Measurements from ENCODE around the gene TIRAP. TPM values are rescaled to one million over a fixed set of nuclear protein-coding genes. Genes with fewer than 3 reads are reported as not detected.

Gene TIRAP
- total RNA-seq, 2 donors from 2014 or later, result 19.8 to 19.9 TPM

Other genes with a start within 250 kb of the TIRAP start
- 1 to 10 TPM in 1 of 2 donors, under 1 TPM in 1; 0.59 to 2.1 TPM for gene CDON, start 220.2 kb upstream of the TIRAP start, total RNA-seq
- gene RPUSD4, start 71.4 kb upstream of the TIRAP start, total RNA-seq, result 10 to 100 TPM; 36.5 to 53.5 TPM
- 10 to 100 TPM; 13.8 to 16.9 TPM for gene FAM118B, start 71.3 kb upstream of the TIRAP start, total RNA-seq
- gene SRPRA, start 14.2 kb upstream of the TIRAP start, total RNA-seq, result 100 to 1,000 TPM; 197 to 213 TPM
- gene FOXRED1, start 13.9 kb upstream of the TIRAP start, total RNA-seq, result 10 to 100 TPM; 39.7 to 79.6 TPM
- gene DCPS, start 21.0 kb downstream of the TIRAP start, total RNA-seq, result 10 to 100 TPM; 32.8 to 46.7 TPM
- 10 to 100 TPM; 60.4 to 60.9 TPM for gene ST3GAL4, start 72.6 kb downstream of the TIRAP start, total RNA-seq